H1 (cell line): ENCODE data around the gene COL19A1. TPM values are rescaled to one million over a fixed set of nuclear protein-coding genes. Genes with fewer than 3 reads are reported as not detected.

Experiments used
- CTCF ChIA-PET: fragments of 300-600 bp; sonication (Branson Sonifier 250); formaldehyde crosslinking; loops from one replicate; lab custom pipeline; 2021; ENCODE audit not compliant: partially characterized antibody; lab: Charles Lee
- POLR2A ChIA-PET: fragments of 300-600 bp; sonication (Branson Sonifier 250); formaldehyde crosslinking; loops from one replicate; lab custom pipeline; 2021; ENCODE audit warnings: inconsistent platforms; ENCODE audit not compliant: partially characterized antibody; lab: Charles Lee
- DNase-seq, 2 experiments: peaks; one replicate each; pipeline versions ENCODE4 v3.0.0 to v3.0.0-alpha.2; 2010 to 2022; ENCODE audit warnings: low spot score in 2 of 2, low read depth in 1 of 2, mixed read lengths in 1 of 2
- FAIRE-seq: peaks from 2 replicates; lab custom pipeline; 2011; peaks lifted over from hg19 to GRCh38; lab: Jason Lieb, UNC
- H2AFZ ChIP-seq: 2 replicates; pipeline ENCODE4 v1.8.1; 2012; ENCODE audit warnings: low read length, inconsistent platforms
- H2AK5ac ChIP-seq: 2 replicates; pipeline ENCODE4 v1.6.1; 2013; ENCODE audit warnings: low read depth, low read length
- H2BK120ac ChIP-seq: replicated peaks from 2 replicates; pipeline ENCODE3; 2013; ENCODE audit warnings: low read depth, low read length, inconsistent platforms
- H2BK12ac ChIP-seq: 2 replicates; pipeline ENCODE4 v1.6.1; 2013; ENCODE audit warnings: low read depth, low read length
- H2BK15ac ChIP-seq: 2 replicates; pipeline ENCODE4 v1.6.1; 2013; ENCODE audit warnings: low read length
- H2BK20ac ChIP-seq: 2 replicates; pipeline ENCODE4 v1.6.1; 2013; ENCODE audit warnings: low read length
- H2BK5ac ChIP-seq: 2 replicates; pipeline ENCODE4 v1.6.1; 2013; ENCODE audit warnings: low read depth, low read length
- H3K14ac ChIP-seq: 2 replicates; pipeline ENCODE4 v1.6.1; 2013; ENCODE audit warnings: inconsistent platforms; ENCODE audit not compliant: insufficient read length
- H3K18ac ChIP-seq: 2 replicates; pipeline ENCODE4 v1.6.1; 2013; ENCODE audit warnings: low read length; ENCODE audit errors: extremely low read depth
- H3K23ac ChIP-seq: 2 replicates; pipeline ENCODE4 v1.6.1; 2013; ENCODE audit warnings: inconsistent platforms; ENCODE audit not compliant: insufficient read length
- H3K23me2 ChIP-seq: 2 replicates; pipeline ENCODE4 v1.6.1; 2013; ENCODE audit warnings: low read depth, low read length
- H3K27ac ChIP-seq: 2 replicates; pipeline ENCODE4 v1.6.1; 2011; ENCODE audit warnings: low read depth, low read length, inconsistent platforms
- H3K27me3 ChIP-seq, 4 experiments: replicated peaks in 1 of 4; 1 replicate in 1 of 4; 2 replicates in 3 of 4; pipeline versions ENCODE4 v1.6.1 to v1.8.1; 2011 to 2013; ENCODE audit warnings: low read length in 3 of 4, mild to moderate bottlenecking in 3 of 4, inconsistent platforms in 2 of 4, mixed read lengths in 2 of 4, moderate library complexity in 1 of 4; ENCODE audit not compliant: control insufficient read depth in 3 of 4, insufficient read depth in 3 of 4; ENCODE audit errors: extremely low read depth in 1 of 4
- H3K36me3 ChIP-seq, 4 experiments: 2 replicates each; pipeline versions ENCODE4 v1.6.1 to v1.8.1; 2011 to 2013; ENCODE audit warnings: mild to moderate bottlenecking in 4 of 4, low read length in 3 of 4, moderate library complexity in 2 of 4, control low read depth in 1 of 4, inconsistent platforms in 1 of 4; ENCODE audit not compliant: insufficient read depth in 4 of 4, control insufficient read depth in 2 of 4
- H3K4ac ChIP-seq: replicated peaks from 2 replicates; pipeline ENCODE3; 2013; ENCODE audit warnings: low read length, low read depth, mixed read lengths, inconsistent platforms; ENCODE audit not compliant: insufficient read length
- H3K4me1 ChIP-seq, 4 experiments: replicated peaks in 1 of 4; 1 replicate in 1 of 4; 2 replicates in 3 of 4; pipeline versions ENCODE4 v1.6.1 to v1.8.1; 2011 to 2013; ENCODE audit warnings: low read length in 3 of 4, inconsistent platforms in 2 of 4, mixed read lengths in 1 of 4; ENCODE audit not compliant: insufficient read depth in 4 of 4, control insufficient read depth in 3 of 4
- H3K4me2 ChIP-seq, 2 experiments: 2 replicates each; pipeline versions ENCODE4 v1.6.1 to v1.8.1; 2011 to 2013; ENCODE audit warnings: low read depth in 2 of 2, low read length in 2 of 2, control low read depth in 1 of 2, inconsistent platforms in 1 of 2, mild to moderate bottlenecking in 1 of 2; ENCODE audit not compliant: insufficient read depth in 1 of 2
- H3K4me3 ChIP-seq, 4 experiments: fragments of 200-600, 300-600 bp in 1 of 4; sonication (generic), shearing (Covaris generic), sonication (Bioruptor Twin) in 1 of 4; 2 replicates each; pipeline versions ENCODE4 v1.5.1 to v1.8.1; 2011 to 2016; ENCODE audit warnings: low read length in 4 of 4, low read depth in 3 of 4, control low read depth in 2 of 4, inconsistent platforms in 2 of 4, mild to moderate bottlenecking in 2 of 4, mixed read lengths in 1 of 4, moderate library complexity in 1 of 4; ENCODE audit not compliant: insufficient read depth in 2 of 4; ENCODE audit errors: extremely low read depth in 1 of 4
- H3K56ac ChIP-seq: replicated peaks from 2 replicates; pipeline ENCODE3; 2013; ENCODE audit warnings: low read depth, mild to moderate bottlenecking, mixed read lengths, low read length, inconsistent platforms; ENCODE audit not compliant: insufficient read length
- H3K79me1 ChIP-seq: 2 replicates; pipeline ENCODE4 v1.6.1; 2013; ENCODE audit warnings: low read depth, low read length, control low read depth
- H3K79me2 ChIP-seq, 2 experiments: 2 replicates each; pipeline versions ENCODE4 v1.6.1 to v1.8.1; 2012 to 2013; ENCODE audit warnings: low read length in 2 of 2, mild to moderate bottlenecking in 2 of 2, inconsistent platforms in 1 of 2; ENCODE audit not compliant: insufficient read depth in 2 of 2, control insufficient read depth in 1 of 2
- H3K9ac ChIP-seq, 4 experiments: replicated peaks in 1 of 4; 1 replicate in 1 of 4; 2 replicates in 3 of 4; pipeline versions ENCODE4 v1.6.1 to v1.8.1; 2011 to 2013; ENCODE audit warnings: low read depth in 3 of 4, low read length in 3 of 4, control low read depth in 2 of 4, mild to moderate bottlenecking in 2 of 4, moderate library complexity in 2 of 4, inconsistent platforms in 1 of 4; ENCODE audit errors: extremely low read depth in 1 of 4
- H3K9me3 ChIP-seq, 2 experiments: 2 replicates each; pipeline versions ENCODE4 v1.6.1 to v1.8.1; 2012 to 2013; ENCODE audit warnings: mild to moderate bottlenecking in 2 of 2, moderate library complexity in 2 of 2, control low read depth in 1 of 2, inconsistent platforms in 1 of 2, low read depth in 1 of 2, low read length in 1 of 2, mixed read lengths in 1 of 2; ENCODE audit not compliant: insufficient read depth in 2 of 2
- H4K20me1 ChIP-seq, 2 experiments: replicated peaks in 1 of 2; 2 replicates each; pipeline versions ENCODE3 to v1.8.1; 2011 to 2013; ENCODE audit warnings: inconsistent platforms in 2 of 2, low read length in 2 of 2, mild to moderate bottlenecking in 1 of 2; ENCODE audit not compliant: insufficient read depth in 2 of 2, control insufficient read depth in 1 of 2
- H4K5ac ChIP-seq: 2 replicates; pipeline ENCODE4 v1.6.1; 2013; ENCODE audit warnings: low read length, low read depth, mixed read lengths, inconsistent platforms; ENCODE audit not compliant: insufficient read length
- H4K8ac ChIP-seq: 2 replicates; pipeline ENCODE4 v1.8.0; 2013; ENCODE audit warnings: mild to moderate bottlenecking, moderate library complexity, low read length, inconsistent platforms; ENCODE audit not compliant: insufficient read depth; ENCODE audit errors: extremely low read depth
- H4K91ac ChIP-seq: replicated peaks from 2 replicates; pipeline ENCODE3; 2013; ENCODE audit warnings: low read length, mixed read lengths, inconsistent platforms; ENCODE audit not compliant: insufficient read length
- CHD2 ChIP-seq: IDR thresholded peaks from 2 replicates; pipeline ENCODE4 v1.6.1; 2012; ENCODE audit warnings: low read length, improper control_type of control experiment
- CTBP2 ChIP-seq: IDR thresholded peaks from 2 replicates; pipeline ENCODE4 v1.7.0; 2011; ENCODE audit warnings: borderline replicate concordance, mild to moderate bottlenecking, moderate library complexity, mixed read lengths, low read length; ENCODE audit not compliant: insufficient read depth, insufficient read length
- KDM5A ChIP-seq: fragments of 200-600 bp; IDR thresholded peaks from 2 replicates; pipeline ENCODE4 v1.7.1; 2012; ENCODE audit warnings: mild to moderate bottlenecking, low read length, inconsistent platforms, mixed read lengths
- NANOG ChIP-seq: IDR thresholded peaks from 2 replicates; pipeline ENCODE4 v1.6.1; 2011; ENCODE audit warnings: low read length, low read depth, mild to moderate bottlenecking, inconsistent platforms; ENCODE audit not compliant: insufficient read depth, poor library complexity, severe bottlenecking
- ZNF274 ChIP-seq: IDR thresholded peaks from 2 replicates; pipeline ENCODE4 v1.7.0; 2012; ENCODE audit warnings: low read length, borderline replicate concordance; ENCODE audit errors: extremely low read depth
- WGBS, 2 experiments: shearing (Covaris generic) in 1 of 2; methylation state at CpG; one replicate each; pipeline versions ENCODE4 v1.1.6 to v1.1.7; 2013 to 2015; ENCODE audit warnings: low lambda C conversion rate in 2 of 2, mixed read lengths in 2 of 2, inconsistent platforms in 1 of 2, low coverage in 1 of 2, missing lambda C conversion rate in 1 of 2; ENCODE audit not compliant: insufficient replicate concordance in 2 of 2, insufficient coverage in 1 of 2, insufficient read length in 1 of 2; ENCODE audit errors: extremely low coverage in 1 of 2, missing lambda C conversion rate in 1 of 2; 5-methylcytosine and 5-hydroxymethylcytosine counted together
- polyA plus RNA-seq, 7 experiments: library from polyadenylated mRNA; depleted of rRNA in 3 of 7; stranded (reverse) in 5 of 7; unstranded in 2 of 7; fragments of >200 nt in 5 of 7; fragments of 200-250 nt in 2 of 7; gene quantifications; 1 replicate in 5 of 7; 2 replicates in 1 of 7; 4 replicates in 1 of 7; pipeline versions ENCODE4 v1.2.1 to v1.2.3, GENCODE V29; 2011 to 2013; ENCODE audit warnings: missing spikeins in 2 of 7, mixed read lengths in 2 of 7
- total RNA-seq: library from RNA; stranded (reverse); fragmentation: NEBNext Ultra II Directional; extraction: Animal tissue kit (Norgen Biotek cat#: 25700); gene quantifications from 2 replicates; pipeline ENCODE4 v1.2.1, GENCODE V29; 2021

The COL19A1 gene
- total and polyA plus RNA-seq, 2 of the 8 experiments (the other 6 are each of a cell fraction or from before 2014, with no cell fraction given): not detected

- ChIA-PET CTCF (interaction anchor here (0.6 to 1.1 kb wide), 4 partner anchors 18 to 180 kb away, joined by 3 to 4 read pairs (median 3); no protein-coding TSS in a partner anchor), POLR2A (interaction anchor here (1.1 kb wide), 1 partner anchor 29 kb away, joined by 3 read pairs; no protein-coding TSS in a partner anchor)
- Histone ChIP-seq H2BK120ac (no peak overlapping the region), H2BK20ac (no peak overlapping the region), H3K23me2 (no peaks in the 10 kb centered on the region), H2BK15ac (no peak overlapping the region), H3K27ac (no peak overlapping the region), H3K79me2 (no peaks in the 10 kb centered on the region), H3K36me3 (no peaks in the 10 kb centered on the region), H2BK12ac (no peak overlapping the region), H3K9ac (no peak overlapping the region), H3K4me2 (no peak overlapping the region), H4K20me1 (no peaks in the 10 kb centered on the region), H3K27me3 (no peaks in the 10 kb centered on the region), H3K9me3 (no peaks in the 10 kb centered on the region), H3K4ac (no peak overlapping the region), H3K56ac (no peak overlapping the region), H4K8ac (no peak overlapping the region), H2AK5ac (no peak overlapping the region), H4K5ac (no peak overlapping the region), H2BK5ac (no peak overlapping the region), H3K4me1 (no peaks in the 10 kb centered on the region), H4K91ac (no peak overlapping the region), H2AFZ (no peak overlapping the region), H3K18ac (no peak overlapping the region), H3K23ac (no peak overlapping the region), H3K79me1 (no peaks in the 10 kb centered on the region), H3K4me3 (no peak overlapping the region), H3K14ac (no peak overlapping the region)
- 96% methylated on average over 3 of the region's 3 CpGs; no CpG with 5 or more reads in 1 of the 2 experiments for WGBS, 2 experiments
- DNase-seq (no peak), FAIRE-seq (no peak)
- TF ChIP-seq KDM5A (no peak), ZNF274 (no peak), NANOG (no peak), CHD2 (no peak), CTBP2 (no peak)
These were observed 259.2 kb downstream of the COL19A1 start for GRCh38 chr6:70125602-70126001.
